ENCODE data around the gene CCT2.
"Not testable (repeated sequence)": the region's sequence is repeated elsewhere in the genome, so short reads cannot be mapped to it uniquely, and the experiment has no call there.

Gene CCT2

DNA sequence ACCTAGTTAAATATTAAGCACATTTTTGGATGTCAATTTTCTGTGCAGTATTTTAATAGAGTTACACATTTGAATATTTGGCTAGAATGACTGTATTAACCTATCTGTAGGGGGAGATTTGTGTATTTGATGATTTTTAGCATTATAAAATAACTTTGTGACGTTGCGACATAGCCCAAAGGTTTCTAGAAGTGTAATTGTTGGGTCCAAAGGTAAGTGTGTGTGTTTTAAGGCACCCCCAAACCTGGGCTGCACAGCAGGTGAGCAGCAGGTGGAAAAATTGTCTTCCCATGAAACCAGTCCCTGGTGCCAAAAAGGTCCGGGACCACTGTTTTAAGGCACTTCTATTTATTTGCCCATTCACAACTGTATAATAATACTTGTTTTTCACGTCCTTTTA lies 3.3 kb downstream of the CCT2 start:
- DNase-seq (ENCODE audit: low read depth in 2 of 2) = no peak

DNA sequence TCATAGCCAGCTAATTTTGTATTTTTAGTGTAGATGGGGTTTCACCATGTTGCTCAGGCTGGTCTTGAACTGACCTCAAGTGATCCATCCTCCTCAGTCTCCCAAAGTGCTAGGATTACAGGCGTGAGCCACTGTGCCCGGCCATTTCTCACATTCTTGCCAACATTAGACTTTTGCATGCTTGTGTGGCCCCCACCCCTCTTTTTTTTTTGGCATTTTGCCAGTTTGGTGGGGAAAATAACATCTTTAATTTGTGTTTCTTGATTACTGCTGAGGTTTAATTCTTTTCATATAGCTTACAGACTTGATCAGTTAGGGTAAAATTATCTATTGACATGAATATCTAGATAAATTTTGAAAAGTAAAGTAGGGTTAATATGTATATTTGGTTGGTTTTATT lies 3.8 kb downstream of the CCT2 start:
- DNase-seq (ENCODE audit: low read depth in 2 of 2) = no peak

DNA sequence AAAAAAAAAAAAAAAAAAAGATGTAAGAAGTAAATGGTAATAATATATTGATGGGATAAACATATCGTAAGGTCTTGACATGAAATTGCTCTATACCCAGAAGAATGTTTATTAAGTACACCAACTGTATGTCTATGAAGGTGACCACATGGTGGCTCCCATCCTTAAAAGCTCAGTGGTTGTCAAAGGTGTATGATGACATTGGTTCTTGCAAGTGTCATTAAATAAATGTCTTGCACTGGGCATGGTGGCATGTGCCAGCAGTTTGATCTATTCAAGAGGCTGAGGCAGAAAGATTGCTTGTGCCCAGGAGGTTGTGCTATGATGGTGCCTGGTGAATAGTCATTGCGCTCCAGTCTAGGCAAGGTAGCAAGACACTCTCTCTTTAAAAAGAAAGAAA lies 10.4 kb downstream of the CCT2 start:
- no peak for DNase-seq (ENCODE audit: low read depth in 2 of 2)

DNA sequence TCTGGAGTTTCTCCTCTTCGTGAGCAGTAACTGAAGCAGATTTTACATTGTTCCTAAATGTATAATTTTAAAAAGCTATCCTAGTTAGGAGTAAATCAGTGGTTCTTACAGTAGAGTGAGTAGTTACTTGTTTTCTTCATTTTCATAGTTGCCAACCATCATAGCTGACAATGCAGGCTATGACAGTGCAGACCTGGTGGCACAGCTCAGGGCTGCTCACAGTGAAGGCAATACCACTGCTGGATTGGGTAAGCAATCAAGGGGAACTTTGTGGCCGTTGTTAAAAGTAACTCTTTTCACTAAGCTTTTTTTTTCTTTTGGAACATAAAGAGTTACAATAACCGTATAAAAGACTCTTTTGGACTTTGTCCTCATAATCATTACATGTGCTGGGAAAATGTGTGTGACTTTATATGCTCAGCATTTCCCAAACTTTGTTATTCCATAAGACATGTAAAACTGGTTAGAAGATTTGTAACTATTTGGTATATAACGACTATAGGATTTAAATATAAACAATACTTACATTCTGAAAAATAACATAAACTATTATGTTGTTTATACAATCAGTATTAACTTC lies 13.0 kb downstream of the CCT2 start:
- no peak for DNase-seq (ENCODE audit: low read depth in 2 of 2)

DNA sequence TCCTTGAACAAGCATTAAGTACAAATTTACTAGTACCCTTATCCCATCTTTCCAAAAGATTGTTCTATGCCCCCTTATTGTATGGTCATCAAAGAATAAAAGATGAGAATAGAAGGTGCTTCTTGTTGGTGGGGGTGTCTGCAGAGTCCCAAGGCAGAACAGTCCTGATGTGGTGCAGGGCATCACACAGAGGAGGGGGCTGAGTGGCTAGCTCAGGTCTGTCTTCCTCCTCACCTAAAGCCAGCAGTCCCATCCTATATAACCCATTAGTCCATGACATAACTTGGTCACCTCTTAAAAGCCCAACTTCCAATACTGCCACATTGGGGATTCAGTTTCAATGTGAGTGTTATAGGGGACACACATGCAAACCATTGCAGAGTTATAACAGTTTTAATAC lies 15.5 kb downstream of the CCT2 start:
- no peak for DNase-seq (ENCODE audit: low read depth in 2 of 2)

DNA sequence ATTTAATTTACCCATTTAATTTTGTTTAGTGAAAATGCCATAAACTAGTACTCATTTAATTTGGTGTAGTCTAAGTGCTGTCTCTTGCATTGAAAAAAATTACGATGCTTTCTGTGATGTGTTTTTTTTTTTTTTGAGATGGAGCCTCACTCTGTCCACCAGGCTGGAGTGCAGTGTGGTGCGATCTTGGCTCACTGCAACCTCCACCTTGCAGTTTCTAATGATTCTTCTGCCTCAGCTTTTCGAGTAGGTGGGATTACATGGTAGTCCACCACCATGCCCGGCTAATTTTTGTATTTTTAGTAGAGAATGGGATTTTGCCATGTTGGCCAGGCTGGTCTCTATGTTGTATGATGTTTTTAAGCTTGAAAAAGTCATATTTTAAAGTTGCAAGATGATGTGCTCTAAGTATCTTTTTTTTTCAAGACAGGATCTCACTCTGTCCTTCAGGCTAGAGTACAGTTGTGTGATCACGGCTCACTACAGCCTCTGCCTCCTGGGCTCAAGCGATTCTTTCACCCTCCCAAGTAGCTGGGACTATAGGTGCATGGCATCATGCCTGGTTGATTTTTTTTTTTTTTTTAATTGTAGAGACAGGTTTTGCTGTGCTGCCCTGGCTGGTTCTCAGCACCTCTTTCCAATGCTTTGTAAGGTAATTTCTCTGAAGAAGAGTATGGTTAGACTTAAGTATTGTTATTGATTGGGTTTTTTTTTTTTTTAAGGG lies 16.9 kb downstream of the CCT2 start:
- no peak for DNase-seq (ENCODE audit: low read depth in 2 of 2)

- DNase-seq (ENCODE audit: low read depth in 2 of 2) = no peak
These were observed 17.7 kb downstream of the CCT2 start for GRCh38 chr12:69602954-69603353.

GRCh38 chr12:69603556-69603955 lies 18.3 kb downstream of the CCT2 start:
- DNase-seq (ENCODE audit: low read depth in 2 of 2) = not testable (repeated sequence)

GRCh38 chr12:69604275-69604674 lies 19.0 kb downstream of the CCT2 start:
- DNase-seq (ENCODE audit: low read depth in 2 of 2) = not testable (repeated sequence)

GRCh38 chr12:69608114-69608513 lies 22.9 kb downstream of the CCT2 start:
- DNase-seq (ENCODE audit: low read depth in 2 of 2) = no peak

DNA sequence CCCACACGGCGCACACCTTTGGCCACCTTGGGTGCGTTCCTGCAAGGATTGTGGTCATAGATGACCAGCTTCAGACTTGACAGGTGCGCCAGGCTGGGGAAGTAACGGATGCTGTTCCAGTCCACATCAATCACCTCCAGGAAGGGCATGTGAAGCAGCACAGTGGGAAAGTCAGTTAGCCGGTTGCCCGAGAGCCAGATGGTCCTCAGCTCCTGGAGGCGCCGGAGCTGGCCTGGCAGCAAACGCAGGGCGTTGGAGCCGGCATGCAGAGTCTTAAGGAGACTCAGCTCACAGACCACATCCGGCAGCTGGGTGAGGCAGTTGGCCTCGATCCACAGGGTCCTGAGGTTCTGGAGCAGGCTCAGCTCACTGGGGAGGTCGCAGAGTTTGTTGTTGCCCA lies 24.9 kb downstream of the CCT2 start:
- DNase-seq (ENCODE audit: low read depth in 2 of 2) = no peak

- no peak for DNase-seq (ENCODE audit: low read depth in 2 of 2)
These were observed 25.5 kb downstream of the CCT2 start, which contains the start of gene LRRC10 for GRCh38 chr12:69610729-69611128. Gene LRRC10 (minus strand): TSS chr12:69610907. CDS start chr12:69610838, 69 bp downstream.

DNA sequence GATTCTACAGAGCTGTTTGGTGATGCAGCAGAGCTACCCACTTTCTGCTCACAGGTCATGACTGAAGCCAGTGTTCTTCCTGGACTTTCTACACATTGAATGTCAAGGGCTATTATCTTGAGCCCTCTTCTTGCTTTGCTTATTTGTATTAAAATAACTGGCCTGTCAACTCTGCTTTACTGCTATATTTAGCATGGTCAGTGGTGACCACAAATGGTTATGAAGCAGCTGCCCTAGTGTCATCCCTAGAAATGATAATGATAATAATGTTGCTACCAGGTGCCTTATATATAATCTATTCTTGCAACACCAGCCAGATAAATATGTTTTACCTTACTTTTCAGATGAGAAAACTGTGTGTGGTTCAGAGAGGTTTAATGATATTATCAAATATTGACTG lies 28.1 kb downstream of the CCT2 start:
- no peak for DNase-seq (ENCODE audit: low read depth in 2 of 2)

- no peak for DNase-seq (ENCODE audit: low read depth in 2 of 2)
These were observed 30.8 kb downstream of the CCT2 start for GRCh38 chr12:69616025-69616424.

- DNase-seq (ENCODE audit: low read depth in 2 of 2) = no peak
These were observed 33.8 kb downstream of the CCT2 start for GRCh38 chr12:69619050-69619449.

- DNase-seq (ENCODE audit: low read depth in 2 of 2) = no peak
These were observed 34.8 kb downstream of the CCT2 start for GRCh38 chr12:69620077-69620476.

DNA sequence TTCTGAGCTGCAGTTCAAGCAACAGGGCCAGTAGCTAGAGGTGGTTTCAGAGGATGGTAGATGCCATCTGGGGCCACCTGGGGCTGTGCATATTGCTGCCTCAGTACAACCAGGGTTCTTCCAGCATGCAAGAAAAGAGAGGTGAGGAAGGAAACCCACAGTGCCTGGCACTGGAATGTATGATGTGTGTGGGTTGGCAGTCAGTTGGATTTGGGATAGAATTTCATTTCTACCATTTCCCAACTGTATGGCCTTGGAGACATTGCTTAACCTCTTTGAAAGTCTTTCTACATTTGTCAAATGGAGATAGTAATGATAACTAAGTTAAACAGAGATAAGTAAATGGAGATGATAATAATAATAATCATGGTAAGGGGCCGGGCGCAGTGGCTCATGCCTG lies 35.7 kb downstream of the CCT2 start:
- no peak for DNase-seq (ENCODE audit: low read depth in 2 of 2)

- no peak for DNase-seq (ENCODE audit: low read depth in 2 of 2)
These were observed 36.3 kb downstream of the CCT2 start for GRCh38 chr12:69621551-69621950.

DNA sequence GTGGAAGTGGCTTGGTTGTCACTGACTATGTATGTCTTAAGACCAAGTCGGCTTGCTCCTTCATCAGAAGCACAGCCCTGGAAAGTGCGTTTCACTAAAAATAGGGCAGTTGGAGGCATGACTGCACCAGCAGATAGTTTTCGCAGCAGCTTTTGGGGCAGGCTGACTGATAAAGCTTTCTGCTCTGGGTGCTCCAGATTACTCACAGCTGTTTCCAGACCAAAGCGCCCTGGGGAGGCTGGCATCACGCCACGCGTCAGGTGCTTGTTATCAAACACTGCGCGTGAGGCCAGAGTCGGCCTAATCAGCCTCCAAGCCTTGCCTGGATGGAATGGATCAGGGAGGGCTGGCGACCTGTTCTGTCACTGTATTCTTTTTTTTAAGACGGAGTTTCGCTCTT lies 38.7 kb downstream of the CCT2 start:
- no peak for DNase-seq (ENCODE audit: low read depth in 2 of 2)

GRCh38 chr12:69627501-69627900 lies 42.2 kb downstream of the CCT2 start:
- DNase-seq (ENCODE audit: low read depth in 2 of 2) = no peak

DNA sequence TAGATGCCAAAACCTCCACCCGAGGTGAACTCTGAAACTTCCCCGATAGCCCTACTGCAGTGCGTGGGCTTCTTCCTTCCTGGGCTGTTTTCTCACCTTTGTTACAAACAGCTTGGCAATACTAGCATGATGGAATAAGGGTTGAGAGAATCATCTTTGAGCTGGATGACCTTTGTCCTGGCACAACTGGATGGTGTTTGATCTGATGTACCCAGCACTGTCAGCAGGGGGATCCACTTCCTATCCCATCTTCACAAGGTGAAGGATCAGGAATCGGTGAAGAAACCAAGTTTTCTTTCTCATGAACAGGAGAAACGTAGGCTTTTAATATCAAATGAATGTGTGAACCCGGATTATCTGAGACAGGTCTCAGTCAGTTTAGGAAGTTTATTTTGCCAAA lies 44.9 kb downstream of the CCT2 start:
- DNase-seq (ENCODE audit: low read depth in 2 of 2) = no peak

- DNase-seq (ENCODE audit: low read depth in 2 of 2) = no peak
These were observed 47.8 kb downstream of the CCT2 start for GRCh38 chr12:69633061-69633460.

DNA sequence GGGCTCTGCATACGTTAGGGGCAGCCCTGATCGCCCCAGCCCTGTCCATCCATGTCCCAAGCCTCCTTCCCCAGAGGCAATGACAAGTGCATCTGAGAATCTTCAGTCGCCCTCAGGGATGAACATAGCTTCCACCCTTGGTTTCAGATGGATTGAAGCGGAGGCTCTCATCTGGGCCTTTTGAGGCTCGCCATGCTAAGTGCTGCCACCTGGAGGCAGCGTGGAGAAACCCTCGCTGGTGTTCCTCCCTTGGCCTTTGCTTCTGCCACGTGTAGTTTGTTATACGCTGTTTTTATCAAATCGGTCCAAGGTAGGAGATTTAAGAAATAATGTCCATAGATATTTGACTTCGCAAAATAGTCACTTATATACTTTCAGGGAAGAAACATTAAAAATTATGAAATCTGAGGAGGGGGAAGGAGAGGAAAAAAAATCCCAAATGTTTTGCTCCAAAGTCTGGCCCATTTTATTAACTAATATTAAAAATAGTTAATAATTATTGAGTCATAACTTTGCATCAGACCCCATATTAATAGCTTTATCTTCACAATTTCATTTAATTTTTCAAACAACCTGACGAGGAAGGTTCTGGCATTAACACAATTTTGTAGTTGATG lies 54.2 kb downstream of the CCT2 start:
- peak; percentile 5 to 24 for DNase-seq (ENCODE audit: low read depth in 2 of 2)
